ENCODE results near the gene OSGEP.

OSGEP gene

GRCh38 chr14:20400965-20401593 is 53.5 kb downstream of the OSGEP start:
- H3K27ac ChIP-seq = no peak overlapping the region
- TF ChIP-seq CTCF (conservative IDR thresholded peaks at IDR 0.05) = no peak

GRCh38 chr14:20400589-20400964 is 54.0 kb downstream of the OSGEP start:
- H3K27ac ChIP-seq = no peak overlapping the region

GRCh38 chr14:20397511-20397910 is 57.1 kb downstream of the OSGEP start:
- TF ChIP-seq CTCF (conservative IDR thresholded peaks at IDR 0.05) = no peak
- H3K27ac ChIP-seq = no peak overlapping the region

More at GRCh38 chr14:20400589-20400964, 54.0 kb downstream of the OSGEP start:
- TF ChIP-seq CTCF (conservative IDR thresholded peaks at IDR 0.05) = no peak

Data from VCaP (cell line).